Endodermal cell (in vitro differentiated cells): ENCODE measurements around the gene CD300LF. TPM values are rescaled to one million over a fixed set of nuclear protein-coding genes. Genes with fewer than 3 reads are reported as not detected.

Source experiments
- DNase-seq: peaks from one replicate; pipeline ENCODE4 v3.0.0-alpha.2; 2017
- H3K27ac ChIP-seq: 2 replicates; pipeline ENCODE4 v1.5.1; 2013; ENCODE audit warnings: mild to moderate bottlenecking, low read depth, low read length, moderate library complexity
- H3K27me3 ChIP-seq: 2 replicates; pipeline ENCODE4 v1.6.1; 2013; ENCODE audit warnings: mild to moderate bottlenecking, low read length, moderate library complexity; ENCODE audit not compliant: insufficient read depth, control insufficient read depth, poor library complexity, severe bottlenecking
- H3K36me3 ChIP-seq: 2 replicates; pipeline ENCODE4 v1.7.0; 2013; ENCODE audit warnings: mild to moderate bottlenecking, low read length, moderate library complexity; ENCODE audit not compliant: control insufficient read depth, insufficient read depth
- H3K4me1 ChIP-seq: one replicate; pipeline ENCODE4 v1.7.0; 2013; ENCODE audit warnings: low read length; ENCODE audit not compliant: control insufficient read depth, insufficient read depth
- H3K4me3 ChIP-seq: 2 replicates; pipeline ENCODE4 v1.5.1; 2013; ENCODE audit warnings: mild to moderate bottlenecking, low read length, moderate library complexity
- H3K9ac ChIP-seq: 2 replicates; pipeline ENCODE4 v1.6.1; 2013; ENCODE audit warnings: mild to moderate bottlenecking, low read length, moderate library complexity; ENCODE audit not compliant: poor library complexity, severe bottlenecking; ENCODE audit errors: extremely low read depth
- H3K9me3 ChIP-seq: 2 replicates; pipeline ENCODE4 v1.6.1; 2013; ENCODE audit warnings: mild to moderate bottlenecking, low read length, moderate library complexity; ENCODE audit not compliant: control insufficient read depth
- H3K27ac Mint-ChIP-seq: 2 replicates; pipeline ENCODE4 v1.8.0; 2020; ENCODE audit warnings: mixed read lengths
- H3K27me3 Mint-ChIP-seq: 2 replicates; pipeline ENCODE4 v1.8.0; 2021; ENCODE audit warnings: mild to moderate bottlenecking, mixed read lengths; ENCODE audit not compliant: insufficient read depth
- H3K36me3 Mint-ChIP-seq: 2 replicates; pipeline ENCODE4 v1.8.0; 2020; ENCODE audit warnings: low read depth, mixed read lengths
- H3K4me1 Mint-ChIP-seq: 2 replicates; pipeline ENCODE4 v1.8.0; 2020; ENCODE audit warnings: mixed read lengths
- H3K4me3 Mint-ChIP-seq: 2 replicates; pipeline ENCODE4 v1.8.0; 2020; ENCODE audit warnings: mild to moderate bottlenecking, moderate library complexity, mixed read lengths
- H3K9me3 Mint-ChIP-seq: 2 replicates; pipeline ENCODE4 v1.8.0; 2020; ENCODE audit warnings: mild to moderate bottlenecking, mixed read lengths
- CTCF ChIP-seq: fragments of 200-600 bp; sonication (generic); conservative IDR thresholded peaks from 2 replicates; pipeline ENCODE4 v1.5.0; 2021; ENCODE audit warnings: antibody characterized with exemption, mild to moderate bottlenecking
- WGBS, 2 experiments: methylation state at CpG; one replicate each; pipeline versions ENCODE4 v1.1.5 to v1.1.7; 2013; ENCODE audit warnings: missing lambda C conversion rate in 2 of 2, mixed read lengths in 1 of 2; ENCODE audit not compliant: insufficient coverage in 1 of 2, insufficient read length in 1 of 2; 5-methylcytosine and 5-hydroxymethylcytosine counted together
- total RNA-seq, 2 donors: library from RNA; stranded (reverse); fragmentation: NEBNext Ultra II Directional in 1 of 2; extraction: Animal tissue kit (Norgen Biotek cat#: 25700) in 1 of 2; gene quantifications; 2 replicates in 1 of 2; 3 replicates in 1 of 2; pipeline ENCODE4 v1.2.1, GENCODE V29; 2021

The CD300LF gene
- total RNA-seq, 2 donors from 2014 or later: not detected

- Histone ChIP-seq H3K27me3 (peaks cover 15% of the 10 kb centered on the region), H3K27ac (no peak overlapping the region), H3K9ac (no peak overlapping the region), H3K9me3 (no peaks in the 10 kb centered on the region), H3K36me3 (no peaks in the 10 kb centered on the region), H3K4me1 (peaks cover 11% of the 10 kb centered on the region), H3K4me3 (no peak overlapping the region)
- TF ChIP-seq CTCF: no peak
- DNase-seq: no peak
- Mint-ChIP-seq H3K27me3 (peaks cover 5% of the 10 kb centered on the region), H3K27ac (no peak overlapping the region), H3K4me1 (peaks cover 15% of the 10 kb centered on the region), H3K36me3 (no peaks in the 10 kb centered on the region), H3K9me3 (no peaks in the 10 kb centered on the region), H3K4me3 (no peak overlapping the region)
- 94 to 100% methylated on average over 1 to 3 of the region's 3 CpGs for WGBS, 2 experiments
Observed at GRCh38 chr17:74734256-74734655, 21.5 kb upstream of the CD300LF start.

GRCh38 chr17:74733365-74734122 is 20.8 kb upstream of the CD300LF start:
- TF ChIP-seq CTCF: no peak
- Mint-ChIP-seq H3K4me3 (no peak overlapping the region), H3K4me1 (peaks cover 8% of the 10 kb centered on the region), H3K9me3 (no peaks in the 10 kb centered on the region), H3K36me3 (no peaks in the 10 kb centered on the region), H3K27me3 (peaks cover 5% of the 10 kb centered on the region), H3K27ac (no peak overlapping the region)
- peaks cover 8% of the 10 kb centered on the region for H3K4me1 ChIP-seq
- no peaks in the 10 kb centered on the region for H3K36me3 ChIP-seq
- DNase-seq: no peak
- H3K4me3 ChIP-seq: no peak overlapping the region
- 75 to 88% methylated on average over 3 to 9 of the region's 9 CpGs for WGBS, 2 experiments
- no peak overlapping the region for H3K9ac ChIP-seq
- H3K27me3 ChIP-seq: peaks cover 15% of the 10 kb centered on the region
- H3K9me3 ChIP-seq: no peaks in the 10 kb centered on the region
- no peak overlapping the region for H3K27ac ChIP-seq

GRCh38 chr17:74732042-74732867 is 19.5 kb upstream of the CD300LF start:
- Mint-ChIP-seq H3K27ac (no peak overlapping the region), H3K36me3 (no peaks in the 10 kb centered on the region), H3K9me3 (no peaks in the 10 kb centered on the region), H3K4me1 (peaks cover 5% of the 10 kb centered on the region), H3K27me3 (peaks cover 5% of the 10 kb centered on the region), H3K4me3 (no peak overlapping the region)
- no peak for DNase-seq
- H3K36me3 ChIP-seq: no peaks in the 10 kb centered on the region
- H3K27ac ChIP-seq: no peak overlapping the region
- H3K9me3 ChIP-seq: no peaks in the 10 kb centered on the region
- no peak overlapping the region for H3K4me3 ChIP-seq
- no peaks in the 10 kb centered on the region for H3K4me1 ChIP-seq
- TF ChIP-seq CTCF: no peak
- H3K9ac ChIP-seq: no peak overlapping the region
- H3K27me3 ChIP-seq: peaks cover 15% of the 10 kb centered on the region
- WGBS, 2 experiments: 79 to 81% methylated on average over 8 to 12 of the region's 12 CpGs
